IMR-90 (cell line): Measurements from ENCODE around the gene NOG. TPM values are rescaled to one million over a fixed set of nuclear protein-coding genes. Genes with fewer than 3 reads are reported as not detected.

Experiments used
- ATAC-seq: fragments of 200-7000 bp; cut with Tn5 transposase; 2 replicates; pipeline ENCODE4 v1.9.1; 2020; ENCODE audit warnings: low read depth, mild to moderate bottlenecking, moderate library complexity
- BruUV-seq: library from RNA; stranded (reverse); fragments of 400-500 nt; replicated peaks from 2 replicates; lab custom pipeline; 2021; lab: Mats Ljungman, UMichigan
- CTCF ChIA-PET: fragments of 300-600 bp; formaldehyde crosslinking; extraction: SDS; loops from one replicate; lab custom pipeline; 2021; ENCODE audit warnings: antibody characterized with exemption; lab: Yijun Ruan, JAX
- POLR2A ChIA-PET: fragments of 300-600 bp; sonication (Branson Sonifier 250); formaldehyde crosslinking; loops from one replicate; lab custom pipeline; 2022; ENCODE audit warnings: antibody characterized with exemption; ENCODE audit not compliant: unreplicated experiment; lab: Charles Lee
- DNase-seq: peaks from one replicate; pipeline ENCODE4 v3.0.0; 2013
- H2AFZ ChIP-seq: replicated peaks from 2 replicates; pipeline ENCODE3; 2013; ENCODE audit warnings: low read length, mild to moderate bottlenecking; ENCODE audit not compliant: poor library complexity
- H2AK5ac ChIP-seq: 2 replicates; pipeline ENCODE4 v1.6.1; 2013; ENCODE audit warnings: low read depth, low read length, inconsistent platforms
- H2AK9ac ChIP-seq: replicated peaks from 2 replicates; pipeline ENCODE3; 2013; ENCODE audit warnings: mild to moderate bottlenecking, low read depth, low read length, moderate library complexity; ENCODE audit not compliant: poor library complexity
- H2BK120ac ChIP-seq: 2 replicates; pipeline ENCODE4 v1.6.1; 2013; ENCODE audit warnings: low read depth, low read length, inconsistent platforms
- H2BK15ac ChIP-seq: 3 replicates; pipeline ENCODE4 v1.6.1; 2013; ENCODE audit warnings: low read depth, low read length, inconsistent platforms
- H2BK20ac ChIP-seq: 2 replicates; pipeline ENCODE4 v1.6.1; 2013; ENCODE audit warnings: low read depth, mild to moderate bottlenecking, inconsistent platforms, low read length, moderate library complexity
- H2BK5ac ChIP-seq: 2 replicates; pipeline ENCODE4 v1.6.1; 2013; ENCODE audit warnings: mild to moderate bottlenecking, low read depth, low read length, inconsistent platforms; ENCODE audit not compliant: poor library complexity, severe bottlenecking
- H3K14ac ChIP-seq: replicated peaks from 2 replicates; pipeline ENCODE4 v1.6.1; 2013; ENCODE audit warnings: low read depth, low read length, inconsistent platforms
- H3K18ac ChIP-seq: 2 replicates; pipeline ENCODE4 v1.6.1; 2013; ENCODE audit warnings: low read depth, low read length, control low read depth
- H3K23ac ChIP-seq: 2 replicates; pipeline ENCODE4 v1.6.1; 2013; ENCODE audit warnings: low read depth, low read length, inconsistent platforms
- H3K27ac ChIP-seq: 2 replicates; pipeline ENCODE4 v1.5.1; 2013; ENCODE audit warnings: mild to moderate bottlenecking, control low read depth, low read length; ENCODE audit not compliant: insufficient read depth
- H3K27me3 ChIP-seq: 2 replicates; pipeline ENCODE4 v1.6.1; 2013; ENCODE audit warnings: low read length; ENCODE audit not compliant: control insufficient read depth, insufficient read depth
- H3K36me3 ChIP-seq: 2 replicates; pipeline ENCODE4 v1.6.1; 2013; ENCODE audit warnings: low read length, mixed read lengths; ENCODE audit not compliant: control insufficient read depth, insufficient read depth
- H3K4ac ChIP-seq: 2 replicates; pipeline ENCODE4 v1.6.1; 2013; ENCODE audit warnings: low read depth, low read length, inconsistent platforms
- H3K4me1 ChIP-seq: 2 replicates; pipeline ENCODE4 v1.6.1; 2013; ENCODE audit warnings: low read length, mixed read lengths; ENCODE audit not compliant: control insufficient read depth, insufficient read depth
- H3K4me2 ChIP-seq: 2 replicates; pipeline ENCODE4 v1.6.1; 2013; ENCODE audit warnings: low read depth, mild to moderate bottlenecking, control low read depth, low read length, moderate library complexity
- H3K4me3 ChIP-seq: 2 replicates; pipeline ENCODE4 v1.5.1; 2013; ENCODE audit warnings: low read depth, mild to moderate bottlenecking, control low read depth, low read length, moderate library complexity; ENCODE audit not compliant: insufficient read depth
- H3K56ac ChIP-seq: 2 replicates; pipeline ENCODE4 v1.6.1; 2013; ENCODE audit warnings: low read length, inconsistent platforms; ENCODE audit not compliant: insufficient read depth; ENCODE audit errors: extremely low read depth
- H3K79me1 ChIP-seq, 2 experiments: 2 replicates each; pipeline ENCODE4 v1.6.1; 2013; ENCODE audit warnings: low read length in 2 of 2, inconsistent platforms in 1 of 2, low read depth in 1 of 2
- H3K9ac ChIP-seq: 2 replicates; pipeline ENCODE4 v1.6.1; 2013; ENCODE audit warnings: low read depth, low read length, control low read depth
- H3K9me1 ChIP-seq: 2 replicates; pipeline ENCODE4 v1.6.1; 2013; ENCODE audit warnings: low read length, inconsistent platforms; ENCODE audit not compliant: insufficient read depth
- H3K9me3 ChIP-seq: 2 replicates; pipeline ENCODE4 v1.6.1; 2013; ENCODE audit warnings: low read length; ENCODE audit not compliant: control insufficient read depth, insufficient read depth
- H4K20me1 ChIP-seq: 2 replicates; pipeline ENCODE4 v1.6.1; 2013; ENCODE audit warnings: low read length, inconsistent platforms; ENCODE audit not compliant: insufficient read depth
- H4K5ac ChIP-seq: 2 replicates; pipeline ENCODE4 v1.6.1; 2013; ENCODE audit warnings: mild to moderate bottlenecking, low read depth, low read length, control low read depth
- H4K8ac ChIP-seq, 2 experiments: 2 replicates each; pipeline ENCODE4 v1.6.1; 2013; ENCODE audit warnings: low read depth in 2 of 2, low read length in 2 of 2, control low read depth in 1 of 2, inconsistent platforms in 1 of 2
- H4K91ac ChIP-seq: 2 replicates; pipeline ENCODE4 v1.6.1; 2013; ENCODE audit warnings: low read depth, low read length, inconsistent platforms; ENCODE audit not compliant: insufficient read depth
- CHD1 ChIP-seq: IDR thresholded peaks from 2 replicates; pipeline ENCODE4 v1.6.1; 2012; ENCODE audit warnings: low read depth, low read length, improper control_type of control experiment
- CTCF ChIP-seq: conservative IDR thresholded peaks from 2 replicates; pipeline ENCODE4 v1.5.1; 2012; ENCODE audit warnings: mild to moderate bottlenecking, low read depth, low read length, improper control_type of control experiment
- ELK1 ChIP-seq: fragments of 150-350 bp; IDR thresholded peaks from 2 replicates; pipeline ENCODE4 v1.6.1; 2016; ENCODE audit warnings: low read depth, mild to moderate bottlenecking, low read length, moderate library complexity, borderline replicate concordance
- MAZ ChIP-seq: IDR thresholded peaks from 2 replicates; pipeline ENCODE4 v1.6.1; 2012; ENCODE audit warnings: low read depth, mild to moderate bottlenecking, low read length, improper control_type of control experiment, moderate library complexity, borderline replicate concordance
- MXI1 ChIP-seq: IDR thresholded peaks from 2 replicates; pipeline ENCODE4 v1.6.1; 2012; ENCODE audit warnings: low read depth, mild to moderate bottlenecking, low read length, moderate library complexity, borderline replicate concordance
- NFE2L2 ChIP-seq: fragments of 150-350 bp; IDR thresholded peaks from 2 replicates; pipeline ENCODE4 v1.6.1; 2016; ENCODE audit warnings: low read depth, mild to moderate bottlenecking, low read length
- POLR2A ChIP-seq: IDR thresholded peaks from 2 replicates; pipeline ENCODE4 v1.6.1; 2012; ENCODE audit warnings: mild to moderate bottlenecking, low read depth, low read length
- RAD21 ChIP-seq: IDR thresholded peaks from 2 replicates; pipeline ENCODE4 v1.6.1; 2012; ENCODE audit warnings: low read length, improper control_type of control experiment
- SMC3 ChIP-seq: fragments of 150-350 bp; IDR thresholded peaks from 2 replicates; pipeline ENCODE4 v1.6.1; 2016; ENCODE audit warnings: low read depth, mild to moderate bottlenecking, antibody characterized with exemption, low read length, moderate library complexity
- WGBS, 2 experiments: methylation state at CpG; one replicate each; pipeline versions ENCODE4 v1.1.5 to v1.1.7; 2013; ENCODE audit warnings: missing lambda C conversion rate in 2 of 2; ENCODE audit not compliant: insufficient read length in 1 of 2; ENCODE audit errors: extremely low coverage in 2 of 2; 5-methylcytosine and 5-hydroxymethylcytosine counted together
- dilution Hi-C: fragments of 300-500 bp; cut with HindIII; formaldehyde crosslinking; loops from one replicate; pipeline ENCODE4 v1.14.3; 2018; ENCODE audit warnings: low sequenced_read_pairs; ENCODE audit not compliant: unreplicated experiment
- in situ Hi-C: fragments of 300-500 bp; cut with MboI; formaldehyde crosslinking; loops from 3 replicates; pipeline ENCODE4 v1.14.3; 2019; ENCODE audit warnings: low sequenced_read_pairs, inconsistent platforms, mixed read lengths
- intact Hi-C: fragments of 100-400 bp; cut with micrococcal nuclease; formaldehyde crosslinking; loops from 2 replicates; pipeline ENCODE4 v1.10.0; 2022
- polyA plus RNA-seq, 3 experiments: library from polyadenylated mRNA; depleted of rRNA; stranded (reverse); fragments of >200 nt; gene quantifications; 2 replicates each; pipeline ENCODE4 v1.2.3, GENCODE V29; 2012; ENCODE audit warnings: low replicate concordance in 1 of 3
- total RNA-seq: library from RNA; depleted of rRNA; stranded (reverse); fragments of >200 nt; gene quantifications from 2 replicates; pipeline ENCODE4 v1.2.3, GENCODE V29; 2012

Gene NOG
- total and polyA plus RNA-seq, 2 of the 4 experiments (the other 2 are of a cell fraction): 11.7 to 13.1 TPM

GRCh38 chr17:56570199-56570598 is 23.3 kb upstream of the NOG start:
- no CpG with 5 or more reads among the region's 3 CpGs for WGBS, 2 experiments

More at GRCh38 chr17:56570199-56570598, 23.3 kb upstream of the NOG start:
- H2AK5ac ChIP-seq: no peak overlapping the region
- no peak overlapping the region for H3K27ac ChIP-seq
- H2AK9ac ChIP-seq: no peak overlapping the region
- POLR2A ChIA-PET: no interaction called here
- no peaks in the 10 kb centered on the region for H3K9me1 ChIP-seq
- H2BK15ac ChIP-seq: no peak overlapping the region
- H4K91ac ChIP-seq: no peak overlapping the region
- CTCF ChIA-PET: no interaction called here
- H3K36me3 ChIP-seq: no peaks in the 10 kb centered on the region
- H3K4me1 ChIP-seq: no peaks in the 10 kb centered on the region
- H2BK120ac ChIP-seq: no peak overlapping the region
- H2BK5ac ChIP-seq: no peak overlapping the region
- dilution Hi-C loops: no loop called here
- H3K4me2 ChIP-seq: no peak overlapping the region
- H3K4me3 ChIP-seq: no peak overlapping the region
- H3K23ac ChIP-seq: no peak overlapping the region
- H3K9me3 ChIP-seq: no peaks in the 10 kb centered on the region
- H3K79me1 ChIP-seq: no peaks in the 10 kb centered on the region
- no TSS peak for BruUV-seq
- H3K56ac ChIP-seq: no peak overlapping the region
- H3K27me3 ChIP-seq: no peaks in the 10 kb centered on the region
- no peak overlapping the region for H3K18ac ChIP-seq
- no peak overlapping the region for H2BK20ac ChIP-seq
- TF ChIP-seq SMC3: no peak
- TF ChIP-seq CTCF: no peak
- no peak for TF ChIP-seq MXI1
- TF ChIP-seq ELK1: no peak
- no peak for TF ChIP-seq RAD21
- no peak for TF ChIP-seq POLR2A
- no peak for TF ChIP-seq CHD1
- no peak for TF ChIP-seq NFE2L2
- TF ChIP-seq MAZ: no peak
- ATAC-seq (no peak), DNase-seq (no peak)
- no peak overlapping the region for H3K4ac ChIP-seq
- H4K5ac ChIP-seq: no peak overlapping the region
- H3K9ac ChIP-seq: no peak overlapping the region
- H3K14ac ChIP-seq: no peak overlapping the region
- in situ Hi-C loops: no loop called here
- H4K8ac ChIP-seq: no peak overlapping the region
- intact Hi-C loops: no loop called here
- no peaks in the 10 kb centered on the region for H4K20me1 ChIP-seq
- H2AFZ ChIP-seq: no peak overlapping the region
